ENCODE measurements around the gene MSI2.

Gene MSI2

DNA sequence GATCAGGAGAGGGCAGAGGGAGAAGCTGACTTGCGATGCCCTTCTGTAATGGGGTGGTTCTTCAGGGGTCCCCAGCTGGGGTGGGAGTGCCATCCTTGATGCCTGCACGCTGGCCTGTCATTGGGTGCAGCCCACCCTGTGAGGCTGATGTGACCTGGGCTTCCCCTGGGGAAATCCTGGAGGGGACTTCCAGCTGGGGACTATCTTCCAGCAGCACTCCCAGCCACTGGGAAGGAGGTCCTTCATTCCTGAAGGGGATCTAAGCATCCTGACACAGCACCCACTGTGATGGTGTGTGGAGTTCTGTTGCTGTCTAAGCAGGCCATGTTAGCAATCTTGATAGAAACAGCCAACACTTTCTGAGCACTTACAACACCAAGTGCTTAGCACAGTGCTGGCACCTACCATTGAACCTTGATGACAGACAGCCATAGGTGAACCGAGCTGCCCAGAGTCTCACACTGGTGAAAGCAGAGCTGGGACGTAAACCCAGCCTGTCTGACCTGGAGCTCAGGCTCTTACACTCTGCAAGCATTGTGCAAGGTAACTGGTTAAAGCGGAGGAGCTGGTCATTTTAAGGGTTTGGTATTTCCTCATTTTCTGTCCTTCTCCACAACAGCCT is 277.5 kb downstream of the MSI2 start:
- no peak for DNase-seq

DNA sequence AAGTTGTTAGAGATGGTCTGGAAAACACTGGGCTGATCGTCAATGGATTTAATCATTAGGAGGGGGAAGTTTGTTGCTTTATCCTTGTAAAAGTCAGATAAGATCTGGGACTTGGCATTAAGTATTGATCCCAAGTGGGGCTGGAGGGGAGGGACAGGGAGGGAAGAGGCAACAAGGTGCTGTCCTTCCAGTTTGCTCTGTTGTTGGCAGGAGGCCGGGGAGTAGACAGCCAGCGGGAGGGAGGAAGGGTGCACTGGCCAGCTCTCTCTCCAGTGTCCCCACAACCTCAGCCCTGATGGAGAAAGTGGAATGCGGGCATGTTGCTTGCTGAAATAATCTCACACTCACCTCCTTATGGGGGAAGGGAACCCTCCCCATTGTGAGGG is 278.5 kb downstream of the MSI2 start:
- no peak for DNase-seq

DNA sequence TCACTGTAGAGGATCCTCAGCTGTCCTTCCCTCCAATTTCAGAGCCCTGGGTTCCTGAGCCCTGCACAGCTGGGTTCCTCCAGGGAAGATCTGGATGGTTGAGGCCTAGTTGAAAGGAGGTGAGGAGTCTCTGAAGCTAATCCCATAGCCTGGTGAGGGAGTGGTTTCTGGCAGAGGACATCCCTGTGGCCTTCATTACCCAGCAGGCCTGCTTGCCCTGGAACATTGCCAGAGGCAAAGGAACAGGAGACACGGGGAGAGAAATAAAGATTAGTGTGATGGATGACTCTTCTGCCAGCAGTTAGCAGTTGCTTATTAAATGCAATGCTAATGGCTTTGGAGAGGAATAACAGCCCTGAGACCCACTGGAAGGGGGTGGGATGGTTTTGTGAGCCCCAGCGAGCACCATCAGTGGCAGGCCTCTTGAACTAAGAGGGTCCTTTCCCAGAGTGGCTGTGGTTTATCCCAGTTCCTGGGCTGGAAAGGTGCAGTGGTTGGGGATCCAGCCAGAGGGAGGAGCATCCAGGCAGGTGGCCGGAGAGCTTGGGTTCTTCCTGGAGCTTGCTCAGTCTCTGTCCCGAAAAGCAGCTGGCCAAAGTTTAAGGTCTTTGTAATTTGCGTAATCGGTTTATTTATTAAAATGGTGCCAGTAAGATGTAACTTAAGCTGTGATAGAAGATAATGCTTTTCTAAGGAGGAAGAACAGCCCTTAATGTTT is 279.1 kb downstream of the MSI2 start:
- peak; percentile 5 for DNase-seq

DNA sequence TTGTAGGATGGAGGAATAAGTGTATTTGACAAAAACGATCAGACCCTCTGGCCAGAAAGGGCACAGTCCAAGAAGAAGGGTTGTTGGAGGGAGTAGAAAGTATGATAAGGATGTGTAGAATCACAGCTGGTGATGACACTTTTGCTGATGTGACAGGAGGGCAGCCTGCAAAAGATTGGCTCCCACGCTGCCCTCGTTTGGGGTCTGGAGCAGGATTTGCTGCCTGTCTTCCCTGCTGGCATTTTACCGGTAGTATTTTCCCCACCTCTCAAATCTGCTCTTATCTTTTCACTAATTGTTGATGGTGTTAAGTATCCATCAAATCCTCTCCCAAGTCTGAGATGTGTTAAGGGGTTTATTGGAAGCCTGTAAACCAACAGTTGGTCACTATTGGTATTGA is 280.0 kb downstream of the MSI2 start:
- no peak for DNase-seq

DNA sequence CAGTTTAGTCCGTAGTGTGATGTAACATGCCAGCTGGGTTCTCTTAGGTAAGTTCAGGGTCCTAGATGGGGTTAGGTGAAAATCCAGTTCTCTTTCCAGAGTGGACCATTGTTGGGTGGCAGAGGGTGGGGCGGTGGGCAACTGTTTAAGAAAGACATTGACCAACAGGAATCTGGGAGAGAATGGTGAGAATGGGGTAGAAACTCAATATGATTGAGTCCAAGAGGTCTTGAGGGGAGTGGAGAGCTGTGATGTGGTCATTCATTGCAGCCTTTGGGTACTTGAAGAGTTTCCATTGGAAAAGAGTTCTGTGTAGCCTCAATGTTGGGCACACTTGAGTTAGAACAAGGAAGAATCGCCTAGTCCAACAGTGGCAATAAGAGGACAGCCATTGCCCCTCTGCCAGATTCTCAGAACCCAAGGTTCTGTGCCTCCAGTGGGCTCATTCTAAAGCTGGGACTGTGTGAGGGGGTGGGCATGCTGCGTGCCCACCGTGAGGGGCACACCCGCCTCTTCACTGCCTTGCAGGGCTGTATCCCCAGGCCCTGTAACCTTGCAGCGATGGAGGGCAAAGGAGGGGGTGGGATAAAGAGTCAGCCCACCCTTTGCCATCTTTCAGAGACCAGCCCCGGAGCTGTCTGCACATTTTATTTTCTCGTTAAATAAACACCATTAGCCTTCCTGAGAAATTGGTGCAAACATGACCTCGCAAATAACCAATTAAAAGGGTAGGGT is 280.6 kb downstream of the MSI2 start:
- no peak for DNase-seq

DNA sequence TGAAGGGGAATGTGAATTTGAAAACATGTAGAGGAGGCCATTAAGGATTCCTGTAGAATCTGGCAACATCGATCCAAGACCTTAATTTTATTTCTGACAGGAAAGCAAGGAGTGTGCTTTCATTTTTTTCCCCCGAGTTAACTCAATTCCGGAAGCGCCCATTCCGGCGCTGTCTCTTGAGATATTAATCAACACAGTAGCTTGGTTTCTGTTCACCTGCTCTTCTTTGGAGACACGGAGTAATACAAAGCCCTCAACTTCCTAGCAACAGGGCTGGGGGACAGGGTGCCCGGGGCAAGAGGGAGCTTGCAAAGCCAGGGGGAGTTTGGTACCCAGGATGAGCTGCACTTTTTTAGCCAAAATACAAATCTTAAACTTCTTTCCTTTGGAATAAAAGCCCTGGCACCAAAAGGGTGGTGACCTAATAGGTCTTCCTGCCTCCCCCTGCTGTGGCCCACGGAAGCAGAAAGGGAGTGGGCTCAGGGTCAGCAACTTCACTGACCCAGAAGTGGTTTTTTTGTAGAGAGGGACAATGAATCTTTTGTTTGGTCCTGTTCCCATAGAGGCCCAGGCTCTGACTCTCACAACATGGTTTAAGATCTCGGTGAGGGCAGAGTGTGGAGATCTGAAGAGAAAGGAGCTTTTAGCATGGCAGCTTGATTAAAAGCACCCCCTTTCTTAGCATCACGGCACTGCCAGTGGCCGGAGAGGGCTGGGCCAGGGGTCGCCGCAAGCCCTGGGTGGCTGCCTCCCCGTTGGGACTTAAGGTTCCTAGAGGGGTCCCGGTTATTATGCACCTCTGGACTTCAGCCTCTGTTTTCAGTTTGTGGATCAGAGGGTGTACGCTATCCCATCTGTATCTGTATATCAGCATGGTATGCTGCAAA is 281.4 kb downstream of the MSI2 start:
- no peak for DNase-seq

DNA sequence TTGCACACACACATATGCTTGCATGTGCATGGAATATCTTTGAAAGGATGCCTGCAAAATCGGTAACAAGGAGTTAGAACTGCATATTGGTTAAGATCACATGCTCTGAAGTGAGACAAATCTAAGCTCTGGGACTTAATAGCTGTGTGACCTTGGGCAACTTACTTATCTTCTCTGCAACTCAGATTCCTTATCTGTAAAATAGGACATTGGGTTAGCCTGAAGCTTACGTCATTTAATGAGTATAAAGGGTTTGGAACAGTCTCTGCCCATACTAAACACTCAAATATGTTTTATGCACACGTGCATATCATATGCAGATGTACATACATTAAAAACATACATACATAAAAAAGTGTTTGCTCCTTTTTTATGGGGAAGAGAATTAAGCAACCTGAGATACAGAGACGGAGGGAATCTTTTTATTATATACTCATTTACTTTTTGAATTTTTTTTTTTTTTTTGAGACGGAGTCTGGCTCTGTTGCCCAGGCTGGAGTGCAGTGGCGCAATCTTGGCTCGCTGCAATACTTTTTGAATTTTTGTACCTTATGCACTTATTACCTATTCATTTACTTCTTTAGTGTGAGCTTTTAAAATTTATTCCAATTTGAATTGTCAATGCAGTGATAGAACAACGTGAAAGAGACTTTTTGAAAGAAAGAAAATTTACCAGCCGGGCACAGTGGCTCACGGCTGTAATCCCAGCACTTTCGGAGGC is 282.6 kb downstream of the MSI2 start:
- no peak for DNase-seq

DNA sequence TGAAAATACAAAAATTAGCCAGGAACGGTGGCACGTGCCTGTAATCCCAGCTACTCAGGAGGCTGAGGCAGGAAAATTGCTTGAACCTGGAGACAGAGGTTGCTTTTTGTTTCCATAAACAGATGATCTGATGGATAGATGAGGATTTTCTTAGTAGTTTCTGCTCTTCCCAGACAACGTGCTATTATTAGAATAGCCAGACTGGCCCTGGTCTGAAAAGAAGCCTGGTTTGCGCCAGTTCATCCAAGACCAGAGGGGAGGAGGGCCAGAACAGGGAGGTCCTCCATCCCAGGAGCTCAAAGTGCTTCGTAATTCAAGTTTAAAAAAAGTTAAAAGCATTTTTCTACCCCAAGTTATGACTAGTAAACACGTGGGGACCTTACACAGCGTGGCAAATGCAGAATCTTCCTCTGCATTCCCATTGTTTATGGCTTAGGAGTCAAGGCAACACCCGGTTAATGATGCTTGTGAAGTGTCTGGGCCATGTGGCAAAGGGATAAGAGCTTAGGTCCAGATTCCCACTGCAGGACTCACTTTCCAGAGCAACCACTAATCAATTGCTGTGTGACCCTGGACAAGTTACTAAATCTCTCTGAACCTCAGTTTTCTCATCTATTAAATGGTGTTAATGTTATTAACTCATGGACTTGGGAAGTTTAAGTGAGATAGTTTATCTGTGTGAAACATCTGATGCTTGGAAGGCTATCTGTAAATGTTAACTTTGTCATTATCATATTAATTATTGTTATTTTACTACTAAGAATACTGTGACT is 283.4 kb downstream of the MSI2 start:
- no peak for DNase-seq

DNA sequence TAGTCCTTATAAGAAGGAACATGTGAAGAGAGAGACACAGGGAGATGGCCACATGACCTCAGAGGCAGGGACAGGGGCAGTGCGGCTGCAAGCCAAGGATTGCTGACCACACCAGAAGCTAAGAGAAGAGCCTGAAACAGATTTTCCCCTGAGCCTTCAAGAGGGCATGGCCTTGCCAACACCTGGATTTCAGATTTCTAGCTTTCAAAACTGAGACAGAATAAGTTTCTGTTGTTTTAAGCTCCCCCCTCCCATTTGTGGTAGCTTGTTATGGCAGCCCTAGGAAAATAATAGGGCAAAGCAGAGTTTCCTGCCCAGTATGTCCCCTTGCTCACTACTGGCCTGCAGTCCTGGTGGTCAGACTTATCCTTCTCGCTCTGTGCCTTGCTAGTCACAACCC is 284.3 kb downstream of the MSI2 start:
- DNase-seq: no peak

DNA sequence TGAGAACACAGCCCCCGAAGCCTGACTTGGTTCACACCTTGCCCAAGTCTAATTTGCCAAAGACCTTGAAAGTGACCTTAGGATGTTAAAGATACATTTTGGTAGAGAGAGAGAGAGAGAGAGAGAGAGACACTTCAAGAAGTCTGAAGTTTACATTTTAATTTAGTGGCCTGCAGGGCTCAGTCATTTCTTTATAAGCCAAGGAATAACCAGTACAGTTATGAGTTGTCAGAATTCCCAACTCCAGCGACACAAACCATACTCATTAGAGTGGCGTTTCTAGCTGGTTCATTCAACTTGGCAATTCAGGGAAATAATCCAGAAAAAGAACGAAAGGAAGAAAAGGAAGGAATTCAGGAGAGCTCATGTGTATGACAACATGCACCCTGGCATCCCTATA is 284.7 kb downstream of the MSI2 start:
- DNase-seq: no peak

DNA sequence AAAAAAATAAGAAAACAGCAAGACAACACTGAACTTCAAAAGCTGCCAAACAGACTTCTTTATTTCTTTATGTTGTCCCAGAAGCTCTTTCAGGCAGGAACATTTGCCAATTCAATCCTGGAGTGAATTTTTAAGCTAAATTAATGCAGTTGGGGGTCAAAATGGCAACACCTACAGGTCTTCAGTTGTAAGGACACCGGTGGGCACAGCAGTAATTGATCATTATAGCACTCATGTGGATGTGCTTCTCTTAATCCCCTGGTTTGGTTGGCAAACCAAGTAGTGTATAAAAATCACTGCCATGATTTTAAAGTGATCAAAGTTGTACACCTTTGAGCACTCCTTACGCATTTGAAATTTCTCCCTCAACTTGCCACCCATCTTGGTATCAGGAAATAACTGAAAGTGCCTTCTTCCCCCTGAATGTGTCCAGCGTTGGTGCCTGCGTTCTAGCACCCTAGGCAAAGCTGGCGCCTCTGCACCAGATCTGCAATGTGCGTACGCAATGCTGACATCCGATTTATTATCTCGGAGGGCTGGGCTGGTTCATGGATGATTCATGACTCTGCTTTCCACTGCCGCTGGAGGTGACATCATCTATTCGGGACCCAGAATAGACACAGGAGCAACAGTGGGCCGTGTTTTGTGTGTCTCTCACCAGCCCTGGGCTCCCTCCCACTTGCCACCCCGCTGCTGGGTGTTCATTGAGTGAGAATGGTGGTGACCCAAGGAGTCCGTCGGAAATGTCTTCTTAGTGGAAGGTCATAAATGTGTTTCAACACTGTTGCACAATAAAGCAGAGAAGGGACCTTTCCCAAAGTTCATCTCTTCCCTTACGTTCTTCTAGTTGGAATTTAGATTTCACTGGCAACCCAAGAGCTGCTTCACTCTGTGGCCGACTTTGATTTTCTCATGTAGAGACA is 285.4 kb downstream of the MSI2 start:
- DNase-seq: no peak

DNA sequence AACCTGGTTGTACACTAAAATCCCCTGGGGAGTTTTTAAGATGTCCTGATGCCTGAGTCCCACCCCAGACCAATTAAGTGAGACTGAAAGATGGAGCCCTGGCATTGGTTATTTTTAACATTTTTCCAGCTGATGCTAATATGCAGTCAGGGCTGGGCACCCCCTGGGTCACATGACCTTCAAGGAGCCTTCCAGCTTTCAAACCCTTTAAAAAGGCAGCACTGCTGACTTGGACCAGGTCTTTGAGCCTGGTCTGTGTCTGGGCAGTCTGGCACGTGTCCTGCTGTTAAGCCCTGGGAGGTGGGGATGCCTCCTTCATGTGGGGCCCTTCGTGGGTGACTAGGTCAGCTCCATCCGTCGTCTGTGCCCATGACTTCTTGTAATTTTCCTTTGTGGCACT is 286.2 kb downstream of the MSI2 start:
- no peak for DNase-seq

DNA sequence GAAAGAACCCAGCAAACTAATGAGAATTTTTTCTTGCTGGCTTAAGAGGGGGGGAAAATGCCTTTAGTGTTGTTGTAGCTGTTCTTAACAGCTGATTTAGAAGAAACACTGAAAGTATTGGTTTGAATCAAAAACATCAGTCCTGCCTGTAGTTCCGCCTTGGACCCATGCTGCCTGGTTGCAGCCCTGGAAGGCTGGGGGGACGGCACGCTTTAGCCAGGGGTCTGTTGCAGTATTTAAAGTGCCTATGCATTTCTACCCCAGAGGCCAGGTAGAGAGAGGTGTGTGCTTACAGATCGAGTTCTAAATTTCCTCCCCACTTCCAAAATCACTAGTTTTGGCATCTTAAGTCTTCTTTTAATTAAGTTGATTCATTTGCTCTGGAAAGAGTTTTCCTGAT is 286.9 kb downstream of the MSI2 start:
- DNase-seq: no peak

DNA sequence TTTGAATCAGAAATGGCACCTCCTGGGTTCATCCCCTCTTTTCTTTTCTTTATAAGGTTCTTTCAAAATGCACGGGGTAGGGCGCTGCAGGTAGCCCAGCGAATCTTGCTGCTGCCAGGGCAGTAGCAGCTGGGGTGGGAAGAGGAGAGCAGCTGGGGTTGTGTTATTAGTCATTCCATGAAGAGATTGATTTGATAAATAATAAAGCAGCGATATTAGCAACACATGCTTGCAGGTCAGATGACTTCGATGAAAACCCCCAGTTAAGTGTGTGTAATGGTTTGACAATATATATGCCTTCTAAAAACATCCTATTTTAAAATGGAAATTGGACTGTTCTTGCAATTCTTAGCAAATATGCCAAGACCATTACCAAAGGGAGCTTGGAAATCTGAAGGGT is 288.1 kb downstream of the MSI2 start:
- no peak for DNase-seq

DNA sequence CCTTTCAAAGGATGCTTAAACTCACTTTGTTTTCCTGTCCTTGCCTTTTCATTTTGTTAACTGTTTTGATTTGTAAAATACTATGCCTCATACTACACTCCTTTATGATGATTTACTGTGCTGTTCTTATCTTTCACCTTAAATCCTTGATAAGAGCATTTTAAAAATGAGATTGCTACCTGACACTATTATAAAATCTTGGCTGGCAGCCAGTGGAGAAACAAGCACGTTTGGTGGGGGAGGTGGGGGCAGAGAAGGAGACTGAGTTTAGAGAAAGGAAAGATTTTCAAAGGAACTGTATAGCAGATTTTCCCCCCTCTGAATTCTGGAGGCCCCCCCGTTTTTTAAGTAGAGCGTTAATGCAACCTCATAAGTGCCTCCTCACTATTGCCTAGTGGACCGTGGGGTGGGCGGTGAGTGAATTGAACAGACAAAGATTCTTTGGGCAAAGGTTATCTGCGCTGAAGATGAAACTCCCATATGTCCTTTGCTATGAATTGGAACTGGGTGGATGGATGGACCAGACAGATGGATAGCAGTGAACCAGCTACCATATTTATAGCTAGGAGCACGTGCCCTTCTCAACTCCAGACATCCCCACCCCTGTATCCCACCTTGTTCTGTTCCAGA is 288.6 kb downstream of the MSI2 start:
- no peak for DNase-seq

DNA sequence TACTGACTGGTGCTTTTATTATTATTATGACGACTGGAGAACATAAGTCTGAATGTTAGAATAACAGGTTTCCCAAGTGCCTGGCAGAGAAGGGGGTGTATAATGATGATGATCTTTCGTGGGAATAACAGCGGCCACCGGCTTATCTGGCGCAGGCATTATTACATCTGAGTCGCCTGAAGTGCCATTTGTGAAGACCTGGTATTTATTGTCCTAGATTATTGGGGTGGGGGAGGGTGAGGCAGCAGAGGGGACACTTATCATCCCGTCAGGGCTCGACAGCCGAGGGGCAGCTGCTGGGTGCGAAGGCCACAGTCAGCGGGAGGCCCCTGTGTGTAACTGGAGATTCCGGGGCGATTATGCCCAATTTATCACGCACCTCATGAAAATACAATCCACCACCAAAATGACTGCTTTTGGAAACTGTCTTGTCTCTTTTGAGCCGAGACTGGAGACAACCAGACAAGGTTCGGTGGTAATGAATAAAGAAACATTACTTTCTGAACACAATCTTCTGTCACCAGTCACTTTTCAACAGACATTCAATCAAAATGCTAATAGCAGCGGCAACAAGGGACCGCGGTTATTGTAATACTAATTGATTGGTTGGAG is 289.5 kb downstream of the MSI2 start:
- no peak for DNase-seq

DNA sequence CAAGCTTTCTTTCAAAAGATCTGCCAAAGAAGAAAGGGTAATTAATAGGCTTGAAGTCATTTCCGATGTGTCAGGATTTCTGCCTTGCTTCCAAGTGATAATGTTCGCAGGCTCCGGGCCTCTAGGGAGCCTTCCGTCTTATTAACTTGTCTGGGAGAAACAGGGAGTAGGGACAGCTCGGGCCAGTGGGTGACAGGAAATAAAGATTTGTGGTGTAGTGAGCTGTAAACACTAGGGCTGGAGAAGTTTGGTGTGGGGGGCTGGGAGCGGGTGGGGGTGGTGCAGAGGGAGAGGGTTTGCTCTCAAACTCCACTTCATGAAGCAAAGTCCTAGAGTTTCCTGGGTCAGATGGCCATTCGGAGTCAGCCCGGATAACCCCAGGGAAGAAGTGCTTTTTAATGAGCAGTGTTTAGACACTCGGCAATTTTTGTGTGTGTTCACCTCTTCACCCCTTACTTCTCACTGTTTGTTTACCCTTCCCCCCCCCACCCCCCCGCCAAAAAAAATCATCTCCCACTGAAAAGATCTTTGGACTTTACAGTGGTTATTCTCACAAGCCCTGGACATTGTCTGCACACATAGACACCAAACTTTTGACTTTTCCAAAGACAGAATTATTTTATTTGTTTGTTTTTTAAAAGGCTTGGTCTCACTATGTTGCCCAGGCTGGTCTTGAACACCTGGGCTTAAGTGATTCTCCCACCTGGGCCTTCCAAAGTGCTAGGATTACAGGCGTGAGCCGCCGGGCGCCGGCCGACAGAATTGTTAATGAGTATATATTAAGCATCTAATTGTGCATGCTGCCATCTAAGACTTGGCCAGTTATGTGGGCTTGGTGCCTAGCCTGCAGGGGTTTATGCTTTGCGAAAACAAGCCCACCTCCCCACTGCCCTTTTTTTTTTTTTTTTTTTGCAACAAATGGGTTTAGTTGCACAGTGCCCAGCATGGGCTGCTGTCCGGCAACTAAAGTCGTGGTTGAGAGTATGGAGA is 292.4 kb downstream of the MSI2 start:
- no peak for DNase-seq

DNA sequence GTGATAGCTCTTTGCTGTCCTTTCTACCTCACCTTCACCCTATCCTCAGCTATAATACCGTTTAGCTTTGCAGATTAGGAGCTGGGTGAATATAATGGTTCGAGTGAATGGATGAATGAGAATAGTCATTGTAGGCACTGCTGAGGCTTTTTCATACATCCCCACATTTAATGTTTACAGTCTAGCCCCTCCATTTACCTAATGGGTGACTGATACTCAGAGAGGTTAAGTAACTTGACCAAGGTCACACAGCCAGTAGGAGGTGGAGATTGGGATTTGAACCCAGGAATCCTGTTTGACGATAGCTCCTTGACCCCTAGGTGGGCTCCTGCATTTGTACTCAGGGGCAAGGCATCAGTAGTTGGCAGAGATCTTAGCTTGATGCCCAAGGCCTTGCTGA is 293.1 kb downstream of the MSI2 start:
- no peak for DNase-seq

Data from DMS53 (cell line).